Measurements from ENCODE around the gene TMEM88.

GRCh38 chr17:7814969-7815368, 39.9 kb upstream of the TMEM88 start:
- TF ChIP-seq CTCF (conservative IDR thresholded peaks at IDR 0.05; ENCODE audit: low read depth, low read length) (no peak), USF2 (IDR thresholded peaks at IDR 0.05; ENCODE audit: low read depth, low read length) (no peak), MAFK (IDR thresholded peaks at IDR 0.05; ENCODE audit: low read depth, low read length) (no peak), RCOR1 (IDR thresholded peaks at IDR 0.05; ENCODE audit: insufficient replicate concordance, low read length) (no peak), POLR2A (IDR thresholded peaks at IDR 0.05; ENCODE audit: low read depth, low read length) (no peak), RAD21 (IDR thresholded peaks at IDR 0.05; ENCODE audit: low read length) (no peak), BHLHE40 (IDR thresholded peaks at IDR 0.05; ENCODE audit: low read depth, low read length) (no peak), MAZ (IDR thresholded peaks at IDR 0.05; ENCODE audit: borderline replicate concordance, low read depth, low read length) (no peak), CEBPB (IDR thresholded peaks at IDR 0.05; ENCODE audit: low read depth, low read length) (no peak), RFX5 (IDR thresholded peaks at IDR 0.05; ENCODE audit: low read depth, low read length) (no peak), ELK1 (IDR thresholded peaks at IDR 0.05; ENCODE audit: borderline replicate concordance, low read depth, low read length) (no peak), MXI1 (IDR thresholded peaks at IDR 0.05; ENCODE audit: borderline replicate concordance, low read depth, low read length) (no peak), FOS (IDR thresholded peaks at IDR 0.05; ENCODE audit: low read depth, low read length) (no peak)

Data from IMR-90 (cell line).